Myocyte (in vitro differentiated cells): ENCODE results near the gene PCNT. TPM values are rescaled to one million over a fixed set of nuclear protein-coding genes. Genes with fewer than 3 reads are reported as not detected.
"Not testable (repeated sequence)": the region's sequence is repeated elsewhere in the genome, so short reads cannot be mapped to it uniquely, and the experiment has no call there.

ENCODE experiments used
- DNase-seq: peaks from one replicate; pipeline ENCODE4 v3.0.0-alpha.2; 2012; ENCODE audit warnings: low read depth
- total RNA-seq: library from RNA; depleted of rRNA; stranded (reverse); fragments of >200 nt; gene quantifications from 2 replicates; pipeline ENCODE4 v1.2.3, GENCODE V29; 2014

The PCNT gene
- total RNA-seq, 1 donor from 2014 or later = 32.2 TPM

- no peak for DNase-seq
Observed at GRCh38 chr21:46441331-46441730, 117.4 kb downstream of the PCNT start.

GRCh38 chr21:46441961-46442498, 118.1 kb downstream of the PCNT start:
- DNase-seq = no peak

GRCh38 chr21:46442938-46443337, 119.0 kb downstream of the PCNT start:
- DNase-seq = no peak

DNA sequence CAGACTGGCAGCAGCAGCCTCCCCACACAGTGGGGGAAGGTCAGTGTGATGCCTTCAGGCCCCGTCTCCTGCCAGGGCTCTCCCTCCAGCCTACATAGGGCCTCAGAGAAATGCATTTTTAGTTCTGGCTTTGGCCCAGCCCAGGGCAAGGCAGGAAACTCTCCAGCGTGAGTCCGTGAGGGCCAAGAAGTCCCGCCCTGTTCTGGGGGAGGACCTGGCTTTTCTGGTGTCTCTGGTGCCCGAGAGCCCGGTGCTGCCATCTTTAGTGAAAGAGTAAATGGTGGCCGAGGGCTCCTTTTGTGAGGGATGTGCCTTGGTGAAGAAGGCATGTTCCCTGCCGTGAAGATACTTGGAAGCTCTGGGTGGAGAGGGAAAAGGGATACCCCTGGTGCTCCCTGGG, 120.0 kb downstream of the PCNT start:
- no peak for DNase-seq

GRCh38 chr21:46448108-46448507, 124.2 kb downstream of the PCNT start:
- DNase-seq = no peak

GRCh38 chr21:46448855-46449254, 124.9 kb downstream of the PCNT start:
- DNase-seq = not testable (repeated sequence)

DNA sequence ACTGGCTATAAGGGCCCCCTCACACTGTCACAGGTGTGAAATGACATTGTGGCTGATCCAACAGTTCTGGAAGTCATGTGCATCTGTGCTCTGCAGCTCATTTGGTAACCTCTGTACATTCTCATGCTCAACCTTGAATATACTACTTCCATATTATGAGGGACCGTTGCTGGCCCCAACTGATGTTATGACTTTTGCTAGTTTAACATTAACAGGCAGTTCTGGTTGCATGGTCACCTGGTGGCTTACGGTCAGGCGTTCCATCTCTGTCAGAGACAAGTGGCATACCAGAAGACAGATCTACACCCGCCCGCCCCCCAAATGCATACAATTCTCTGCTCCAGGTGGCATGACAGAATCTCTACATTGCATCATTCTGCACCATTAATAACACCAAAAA, 128.8 kb downstream of the PCNT start:
- DNase-seq = no peak

- DNase-seq = no peak
Observed at GRCh38 chr21:46454142-46454541, 130.2 kb downstream of the PCNT start.

DNA sequence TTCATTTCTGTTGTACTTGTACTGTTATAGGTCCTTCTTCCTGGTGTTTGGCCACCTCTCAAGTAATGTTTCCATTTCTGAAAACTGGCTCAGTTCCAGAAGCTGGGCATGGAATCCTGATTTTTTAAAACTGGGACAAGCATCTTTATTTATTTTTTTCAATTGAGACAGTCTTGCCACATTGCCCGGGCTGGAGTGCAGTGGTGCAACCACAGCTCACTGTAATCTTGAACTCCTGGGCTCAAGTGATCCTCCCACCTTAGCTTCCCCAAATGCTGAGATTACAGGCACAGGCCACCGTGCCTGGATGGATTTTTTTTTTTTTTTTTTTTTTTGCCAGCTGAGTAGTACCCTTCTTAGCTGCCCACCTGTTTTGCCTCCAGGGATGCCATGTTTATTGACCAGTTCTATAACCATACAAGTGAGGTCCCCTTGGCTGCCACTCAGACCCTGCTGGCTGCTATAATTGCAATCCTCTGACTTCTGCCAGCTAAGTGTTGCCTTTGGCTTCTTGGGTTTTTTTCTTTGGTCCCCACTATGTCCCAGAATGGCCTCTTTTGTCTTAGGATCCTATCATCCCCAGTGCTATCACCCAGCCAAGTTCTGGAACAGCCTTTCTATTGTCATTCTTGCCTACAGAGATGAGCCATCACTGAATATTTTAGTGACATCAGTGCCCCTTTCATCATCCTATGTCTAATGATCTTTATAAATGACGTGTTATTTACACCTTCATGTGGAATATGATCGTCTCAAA, 130.9 kb downstream of the PCNT start:
- peak; percentile 13 for DNase-seq

DNA sequence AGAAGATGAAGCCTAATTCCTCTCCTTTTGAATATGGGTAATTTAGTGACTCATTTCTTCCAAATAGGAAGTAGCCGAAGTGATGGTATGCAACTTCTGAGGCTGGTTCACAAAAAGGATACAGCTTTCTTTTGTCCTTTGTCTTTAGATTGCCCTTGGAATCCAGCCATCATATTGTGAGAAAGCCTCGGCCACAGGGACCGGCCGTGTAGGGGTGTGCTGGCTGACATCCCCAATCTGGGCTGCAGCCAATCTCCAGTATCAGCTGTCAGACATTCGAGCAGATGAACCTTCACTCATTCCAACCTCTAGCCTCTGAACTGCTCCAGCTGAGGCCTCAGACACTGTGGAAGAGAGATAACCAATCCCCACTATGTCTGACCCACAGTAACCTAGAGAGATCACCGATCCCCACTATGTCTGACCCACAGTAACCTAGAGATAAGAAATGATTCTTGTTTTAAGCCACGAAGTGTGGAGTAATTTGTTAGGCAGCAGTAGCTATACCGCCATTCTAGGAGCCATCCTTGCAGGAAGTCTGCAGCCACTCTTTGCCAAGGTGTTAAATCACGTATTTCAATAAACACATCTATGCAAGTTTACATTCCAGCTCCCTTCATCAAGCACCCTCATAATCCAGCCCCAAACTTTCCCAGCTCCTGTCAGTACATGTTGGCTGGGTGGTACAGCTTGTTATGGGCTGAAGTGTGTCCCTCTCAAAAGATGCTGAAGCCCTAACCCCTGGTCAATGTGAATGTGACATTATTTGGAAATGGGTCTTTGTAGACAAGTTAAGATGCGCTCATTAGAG, 131.8 kb downstream of the PCNT start:
- DNase-seq = peak; percentile 85

- no peak for DNase-seq
Observed at GRCh38 chr21:46456750-46457149, 132.8 kb downstream of the PCNT start.

GRCh38 chr21:46457801-46458314, 133.9 kb downstream of the PCNT start:
- DNase-seq = peak; percentile 40

- DNase-seq = peak; percentile 97
Observed at GRCh38 chr21:46458315-46459023, 134.5 kb downstream of the PCNT start, which contains the start of gene DIP2A. TSS of gene DIP2A (plus strand) at chr21:46458891. CDS start at chr21:46459132, 241 bp downstream.

- DNase-seq = no peak
Observed at GRCh38 chr21:46459024-46459355, 135.0 kb downstream of the PCNT start.

DNA sequence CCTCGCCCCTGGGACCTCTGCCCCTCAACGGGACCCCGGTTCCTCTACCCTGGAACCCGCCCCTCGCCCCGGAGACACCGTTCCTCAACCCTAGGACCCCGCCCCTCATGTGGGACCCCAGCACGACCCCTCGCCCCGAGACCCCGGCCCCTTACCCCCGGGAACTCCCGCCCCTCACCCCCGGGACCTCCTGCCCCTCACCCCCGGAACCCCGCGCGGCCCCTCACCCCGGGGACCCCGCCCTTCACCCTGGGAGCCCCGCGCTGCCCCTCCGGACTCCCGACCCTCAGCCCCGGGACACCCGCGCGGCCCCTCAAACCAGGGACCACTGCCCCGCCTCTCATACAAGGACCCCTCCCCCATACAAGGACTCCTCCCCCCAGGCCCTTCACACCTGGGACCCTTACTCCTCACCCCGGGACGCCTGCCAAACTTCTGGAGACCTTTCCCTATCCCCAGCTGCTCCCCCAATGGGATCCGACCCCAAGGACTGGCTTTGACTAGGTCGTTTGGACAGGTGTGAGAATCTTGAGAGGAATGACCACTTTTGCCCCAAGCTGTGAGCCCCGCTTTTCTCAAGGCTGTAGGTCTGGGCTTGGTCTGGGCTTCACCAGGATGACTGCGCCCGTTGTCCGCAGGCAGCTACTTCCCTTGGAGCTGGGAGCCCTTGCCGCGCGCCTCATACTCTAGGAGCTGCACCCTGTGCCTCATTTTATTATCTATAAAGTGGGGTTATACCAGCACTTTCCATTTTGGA, 135.6 kb downstream of the PCNT start:
- peak; percentile 32 for DNase-seq

DNA sequence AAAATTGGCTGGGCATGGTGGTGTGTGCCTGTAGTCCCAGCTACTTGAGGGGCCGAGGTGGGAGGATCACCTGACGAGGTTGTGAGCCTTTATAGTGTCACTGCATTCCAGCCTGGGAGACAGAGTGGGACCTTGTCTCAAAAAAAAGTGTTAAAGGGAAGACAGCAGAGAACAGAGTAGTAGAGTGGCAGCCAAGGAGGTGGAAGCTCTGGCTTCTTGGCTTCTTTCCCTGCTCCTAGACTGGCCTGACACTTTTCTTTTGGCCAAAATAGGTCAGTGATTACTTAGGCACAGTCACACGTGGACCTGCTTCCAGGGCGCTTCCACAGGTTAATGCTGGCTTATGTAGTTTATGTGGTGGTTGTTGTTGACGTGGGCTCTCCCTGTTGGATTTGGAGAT, 138.0 kb downstream of the PCNT start:
- no peak for DNase-seq

- DNase-seq = not testable (repeated sequence)
Observed at GRCh38 chr21:46465153-46465552, 141.2 kb downstream of the PCNT start.

DNA sequence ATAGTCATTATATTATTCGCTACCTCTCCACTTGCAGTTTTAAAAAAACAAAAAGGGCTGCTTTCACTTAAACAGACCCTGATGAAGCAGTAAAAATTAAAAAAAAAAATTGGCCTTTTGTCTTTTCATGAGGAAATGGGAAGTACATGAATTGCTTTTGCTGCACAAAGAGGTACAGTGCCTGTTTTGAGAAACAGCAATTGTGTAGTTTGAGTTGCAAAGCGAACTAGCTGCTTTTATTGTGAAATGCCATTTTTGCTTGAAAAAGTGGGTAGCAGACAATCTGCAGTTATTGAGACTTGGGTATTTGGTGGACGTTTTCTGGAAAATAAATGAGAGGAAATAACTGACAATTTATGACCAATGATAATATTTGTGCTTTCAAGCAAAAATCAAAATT, 141.7 kb downstream of the PCNT start:
- DNase-seq = no peak

DNA sequence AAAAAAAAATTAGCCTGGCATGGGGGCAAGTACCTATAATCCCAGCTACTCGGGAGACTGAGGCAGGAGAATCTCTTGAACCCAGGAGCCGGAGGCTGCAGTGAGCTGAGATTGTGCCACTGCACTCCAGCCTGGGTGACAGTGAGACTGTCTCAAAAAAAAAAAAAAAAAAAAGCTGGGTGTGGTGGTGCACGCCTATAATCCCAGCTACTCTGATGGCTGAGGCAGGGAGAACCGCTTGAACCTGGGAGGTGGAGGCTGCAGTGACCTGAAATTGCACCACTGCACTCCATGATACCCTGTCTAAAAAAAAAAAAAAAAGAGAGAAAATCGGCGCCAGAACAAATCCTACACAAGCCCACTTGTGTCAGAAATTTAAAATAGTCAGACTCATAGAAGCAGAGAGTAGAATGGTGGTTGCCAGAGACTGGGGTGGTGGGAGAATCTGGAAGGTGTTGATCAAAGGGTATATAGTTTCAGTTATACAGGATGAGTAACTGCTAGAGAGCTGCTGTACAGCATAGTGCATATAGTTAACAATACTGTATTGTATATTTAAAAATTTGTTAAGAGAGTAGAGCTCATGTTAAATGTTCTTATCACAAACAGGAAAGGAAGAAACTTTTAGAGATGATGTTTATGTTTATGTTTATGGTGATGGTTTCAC, 144.3 kb downstream of the PCNT start:
- DNase-seq = no peak

GRCh38 chr21:46469275-46469674, 145.3 kb downstream of the PCNT start:
- DNase-seq = no peak
